ENCODE measurements around the gene CADM1. TPM values are rescaled to one million over a fixed set of nuclear protein-coding genes. Genes with fewer than 3 reads are reported as not detected.

The CADM1 gene
- total and polyA plus RNA-seq, 5 donors from 2014 or later = 3.6 to 11.3 (median 6.9) TPM

GRCh38 chr11:115499891-115500290 is 4.3 kb downstream of the CADM1 start:
- Mint-ChIP-seq H3K27me3 (peaks cover 26% of the 10 kb centered on the region), H3K9me3 (peaks cover 0 to 4% (median 0%) of the 10 kb centered on the region in 7 donors), H3K36me3 (no peaks in the 10 kb centered on the region), H3K4me3 (no peak overlapping the region), H3K4me1 (peaks cover 0 to 10% (median 3%) of the 10 kb centered on the region in 4 donors), H3K27ac (no peak overlapping the region)
- H3K36me3 ChIP-seq (ENCODE audit: control insufficient read depth, insufficient read depth, low read length) = no peaks in the 10 kb centered on the region
- no peak overlapping the region for H3K27ac ChIP-seq (ENCODE audit: insufficient read depth, low read length, poor library complexity, severe bottlenecking)
- H3K27me3 ChIP-seq (ENCODE audit: control insufficient read depth, insufficient read depth, low read length) = peaks cover 33% of the 10 kb centered on the region
- peaks cover 35% of the 10 kb centered on the region for H3K4me1 ChIP-seq (ENCODE audit: control insufficient read depth, insufficient read depth, low read length, poor library complexity, severe bottlenecking)
- H3K9me3 ChIP-seq (ENCODE audit: control insufficient read depth in 2 of 2, low read length in 2 of 2) = no peaks in the 10 kb centered on the region
- no peak for ATAC-seq (ENCODE audit: low read depth in 2 of 2)
- H3K4me3 ChIP-seq (ENCODE audit: low read depth, low read length) = no peak overlapping the region
- no peak for DNase-seq

DNA sequence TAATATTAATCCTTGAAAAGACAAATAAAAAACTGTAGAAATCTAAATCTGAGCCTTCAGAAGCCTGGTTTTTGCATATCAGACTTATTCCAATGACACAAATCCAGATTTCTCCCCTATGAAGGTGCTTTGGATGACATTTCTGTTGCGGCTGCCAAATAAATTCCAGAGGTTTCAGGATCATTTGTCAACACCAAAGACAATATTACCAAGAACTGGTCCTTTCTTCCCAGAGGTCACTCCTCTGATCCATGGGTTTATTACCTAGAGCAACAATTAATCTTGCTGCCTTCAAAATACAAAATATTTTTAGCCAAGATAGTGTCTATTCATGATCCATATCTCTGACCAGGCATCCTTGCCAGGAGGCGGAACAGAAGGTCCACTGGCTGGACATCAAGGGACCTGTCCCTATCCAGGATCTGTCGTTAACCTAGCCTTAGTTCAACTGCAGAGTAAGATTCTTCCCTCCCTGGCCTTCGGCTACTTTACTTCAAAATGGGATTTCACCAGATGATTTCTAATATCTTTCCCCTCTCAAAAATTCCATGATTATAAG is 4.9 kb downstream of the CADM1 start:
- Histone ChIP-seq H3K27me3 (ENCODE audit: control insufficient read depth, insufficient read depth, low read length) (peaks cover 31% of the 10 kb centered on the region), H3K9me3 (ENCODE audit: control insufficient read depth in 2 of 2, low read length in 2 of 2) (no peaks in the 10 kb centered on the region), H3K36me3 (ENCODE audit: control insufficient read depth, insufficient read depth, low read length) (no peaks in the 10 kb centered on the region), H3K4me3 (ENCODE audit: low read depth, low read length) (no peak overlapping the region), H3K4me1 (ENCODE audit: control insufficient read depth, insufficient read depth, low read length, poor library complexity, severe bottlenecking) (peaks cover 29% of the 10 kb centered on the region), H3K27ac (ENCODE audit: insufficient read depth, low read length, poor library complexity, severe bottlenecking) (no peak overlapping the region)
- DNase-seq = no peak
- H3K9me3 Mint-ChIP-seq = no peaks in the 10 kb centered on the region
- no peak overlapping the region for H3K4me3 Mint-ChIP-seq
- H3K27ac Mint-ChIP-seq = no peak overlapping the region
- H3K4me1 Mint-ChIP-seq = peaks cover 0 to 6% (median 1%) of the 10 kb centered on the region in 4 donors
- peaks cover 21% of the 10 kb centered on the region for H3K27me3 Mint-ChIP-seq
- H3K36me3 Mint-ChIP-seq = no peaks in the 10 kb centered on the region
- no peak for ATAC-seq (ENCODE audit: low read depth in 2 of 2)

DNA sequence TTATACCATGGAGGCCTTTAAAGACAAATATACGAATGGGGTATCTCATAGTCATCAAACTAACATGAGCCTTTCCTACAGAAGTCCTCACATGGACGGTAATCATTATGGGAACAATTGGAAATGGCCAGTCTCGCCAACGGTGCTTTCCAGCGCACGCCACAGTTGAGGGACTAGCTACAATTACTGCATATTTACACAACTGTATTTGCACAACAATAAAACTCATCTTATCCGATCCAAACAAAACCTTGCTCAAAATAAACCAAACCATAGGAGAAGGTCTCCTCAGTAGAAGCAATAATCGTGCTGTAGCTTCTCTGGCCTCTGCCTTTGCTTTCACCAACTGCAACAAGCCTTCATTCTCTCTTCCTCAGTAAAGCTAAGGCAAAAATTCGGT is 5.9 kb downstream of the CADM1 start:
- peak overlapping the region in 1 of 3 donors; percentile 38 for H3K27ac Mint-ChIP-seq
- peaks cover 19% of the 10 kb centered on the region for H3K4me1 ChIP-seq (ENCODE audit: control insufficient read depth, insufficient read depth, low read length, poor library complexity, severe bottlenecking)
- H3K36me3 Mint-ChIP-seq = no peaks in the 10 kb centered on the region

GRCh38 chr11:115497303-115497702 is 6.9 kb downstream of the CADM1 start:
- H3K27ac Mint-ChIP-seq = no peak overlapping the region
- Histone ChIP-seq H3K9me3 (ENCODE audit: control insufficient read depth in 2 of 2, low read length in 2 of 2) (no peaks in the 10 kb centered on the region), H3K27me3 (ENCODE audit: control insufficient read depth, insufficient read depth, low read length) (peaks cover 31% of the 10 kb centered on the region), H3K27ac (ENCODE audit: insufficient read depth, low read length, poor library complexity, severe bottlenecking) (no peak overlapping the region), H3K4me3 (ENCODE audit: low read depth, low read length) (no peak overlapping the region), H3K4me1 (ENCODE audit: control insufficient read depth, insufficient read depth, low read length, poor library complexity, severe bottlenecking) (peaks cover 9% of the 10 kb centered on the region), H3K36me3 (ENCODE audit: control insufficient read depth, insufficient read depth, low read length) (no peaks in the 10 kb centered on the region)
- H3K36me3 Mint-ChIP-seq = no peaks in the 10 kb centered on the region
- H3K4me3 Mint-ChIP-seq = no peak overlapping the region
- H3K4me1 Mint-ChIP-seq = peaks cover 0 to 3% (median 0%) of the 10 kb centered on the region in 4 donors
- H3K27me3 Mint-ChIP-seq = peaks cover 19% of the 10 kb centered on the region
- no peak for ATAC-seq (ENCODE audit: low read depth in 2 of 2)
- DNase-seq = no peak
- H3K9me3 Mint-ChIP-seq = no peaks in the 10 kb centered on the region

More for the DNA sequence above, 5.9 kb downstream of the CADM1 start:
- no peaks in the 10 kb centered on the region for H3K9me3 ChIP-seq (ENCODE audit: control insufficient read depth in 2 of 2, low read length in 2 of 2)
- ATAC-seq (ENCODE audit: low read depth in 2 of 2) = no peak
- Mint-ChIP-seq H3K4me1 (peaks cover 0 to 3% (median 0%) of the 10 kb centered on the region in 4 donors), H3K9me3 (no peaks in the 10 kb centered on the region), H3K27me3 (peaks cover 14% of the 10 kb centered on the region), H3K4me3 (peak overlapping the region in 1 of 4 donors; percentile 55)
- no peaks in the 10 kb centered on the region for H3K36me3 ChIP-seq (ENCODE audit: control insufficient read depth, insufficient read depth, low read length)
- H3K4me3 ChIP-seq (ENCODE audit: low read depth, low read length) = no peak overlapping the region
- no peak for DNase-seq
- peaks cover 31% of the 10 kb centered on the region for H3K27me3 ChIP-seq (ENCODE audit: control insufficient read depth, insufficient read depth, low read length)
- no peak overlapping the region for H3K27ac ChIP-seq (ENCODE audit: insufficient read depth, low read length, poor library complexity, severe bottlenecking)

GRCh38 chr11:115496892-115497291 is 7.3 kb downstream of the CADM1 start:
- peaks cover 29% of the 10 kb centered on the region for H3K27me3 ChIP-seq (ENCODE audit: control insufficient read depth, insufficient read depth, low read length)
- H3K4me1 Mint-ChIP-seq = peaks cover 0 to 3% (median 0%) of the 10 kb centered on the region in 4 donors
- no peak overlapping the region for H3K27ac ChIP-seq (ENCODE audit: insufficient read depth, low read length, poor library complexity, severe bottlenecking)
- no peaks in the 10 kb centered on the region for H3K9me3 Mint-ChIP-seq
- H3K36me3 Mint-ChIP-seq = no peaks in the 10 kb centered on the region
- peaks cover 6% of the 10 kb centered on the region for H3K4me1 ChIP-seq (ENCODE audit: control insufficient read depth, insufficient read depth, low read length, poor library complexity, severe bottlenecking)
- H3K4me3 Mint-ChIP-seq = no peak overlapping the region
- no peaks in the 10 kb centered on the region for H3K9me3 ChIP-seq (ENCODE audit: control insufficient read depth in 2 of 2, low read length in 2 of 2)
- peaks cover 19% of the 10 kb centered on the region for H3K27me3 Mint-ChIP-seq
- no peak overlapping the region for H3K4me3 ChIP-seq (ENCODE audit: low read depth, low read length)
- DNase-seq (no peak), ATAC-seq (ENCODE audit: low read depth in 2 of 2) (no peak)
- H3K36me3 ChIP-seq (ENCODE audit: control insufficient read depth, insufficient read depth, low read length) = no peaks in the 10 kb centered on the region
- H3K27ac Mint-ChIP-seq = no peak overlapping the region

- no peaks in the 10 kb centered on the region for H3K36me3 Mint-ChIP-seq
- Histone ChIP-seq H3K4me1 (ENCODE audit: control insufficient read depth, insufficient read depth, low read length, poor library complexity, severe bottlenecking) (no peaks in the 10 kb centered on the region), H3K27me3 (ENCODE audit: control insufficient read depth, insufficient read depth, low read length) (peaks cover 4% of the 10 kb centered on the region), H3K36me3 (ENCODE audit: control insufficient read depth, insufficient read depth, low read length) (no peaks in the 10 kb centered on the region), H3K4me3 (ENCODE audit: low read depth, low read length) (no peak overlapping the region), H3K27ac (ENCODE audit: insufficient read depth, low read length, poor library complexity, severe bottlenecking) (no peak overlapping the region), H3K9me3 (ENCODE audit: control insufficient read depth in 2 of 2, low read length in 2 of 2) (no peaks in the 10 kb centered on the region)
- H3K27ac Mint-ChIP-seq = no peak overlapping the region
- peaks cover 24% of the 10 kb centered on the region for H3K27me3 Mint-ChIP-seq
- H3K4me1 Mint-ChIP-seq = peaks cover 0 to 3% (median 0%) of the 10 kb centered on the region in 4 donors
- no peak for ATAC-seq (ENCODE audit: low read depth in 2 of 2)
- H3K4me3 Mint-ChIP-seq = no peak overlapping the region
- H3K9me3 Mint-ChIP-seq = peaks cover 0 to 4% (median 2%) of the 10 kb centered on the region in 7 donors
- DNase-seq = no peak
Observed at GRCh38 chr11:115493905-115494304, 10.3 kb downstream of the CADM1 start.

DNA sequence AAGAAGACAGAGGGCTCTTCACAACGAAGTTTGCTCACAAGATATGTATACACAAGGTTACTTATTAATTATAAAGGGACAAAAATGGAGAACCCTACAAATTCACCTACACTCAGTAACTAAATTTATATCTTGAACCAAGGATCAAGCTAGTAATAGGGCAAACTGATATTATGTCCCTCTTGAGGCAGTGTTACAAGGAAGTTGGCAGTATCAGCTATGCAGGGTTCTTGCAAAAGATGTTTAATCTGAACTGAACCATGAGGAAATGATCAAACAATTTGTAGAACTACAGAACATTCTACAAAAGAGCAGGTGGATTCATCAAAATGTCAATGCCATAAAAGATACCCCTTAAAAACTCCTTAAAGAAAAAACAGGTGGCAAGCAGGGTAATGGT is 10.7 kb downstream of the CADM1 start:
- Histone ChIP-seq H3K27me3 (ENCODE audit: control insufficient read depth, insufficient read depth, low read length) (peaks cover 3% of the 10 kb centered on the region), H3K4me3 (ENCODE audit: low read depth, low read length) (no peak overlapping the region), H3K27ac (ENCODE audit: insufficient read depth, low read length, poor library complexity, severe bottlenecking) (no peak overlapping the region), H3K9me3 (ENCODE audit: control insufficient read depth in 2 of 2, low read length in 2 of 2) (no peaks in the 10 kb centered on the region), H3K4me1 (ENCODE audit: control insufficient read depth, insufficient read depth, low read length, poor library complexity, severe bottlenecking) (no peaks in the 10 kb centered on the region), H3K36me3 (ENCODE audit: control insufficient read depth, insufficient read depth, low read length) (no peaks in the 10 kb centered on the region)
- H3K4me3 Mint-ChIP-seq = no peak overlapping the region
- H3K36me3 Mint-ChIP-seq = no peaks in the 10 kb centered on the region
- H3K27ac Mint-ChIP-seq = no peak overlapping the region
- no peak for DNase-seq
- no peak for ATAC-seq (ENCODE audit: low read depth in 2 of 2)
- H3K27me3 Mint-ChIP-seq = peaks cover 24% of the 10 kb centered on the region
- peaks cover 0 to 3% (median 0%) of the 10 kb centered on the region in 4 donors for H3K4me1 Mint-ChIP-seq
- peaks cover 0 to 6% (median 2%) of the 10 kb centered on the region in 7 donors for H3K9me3 Mint-ChIP-seq

DNA sequence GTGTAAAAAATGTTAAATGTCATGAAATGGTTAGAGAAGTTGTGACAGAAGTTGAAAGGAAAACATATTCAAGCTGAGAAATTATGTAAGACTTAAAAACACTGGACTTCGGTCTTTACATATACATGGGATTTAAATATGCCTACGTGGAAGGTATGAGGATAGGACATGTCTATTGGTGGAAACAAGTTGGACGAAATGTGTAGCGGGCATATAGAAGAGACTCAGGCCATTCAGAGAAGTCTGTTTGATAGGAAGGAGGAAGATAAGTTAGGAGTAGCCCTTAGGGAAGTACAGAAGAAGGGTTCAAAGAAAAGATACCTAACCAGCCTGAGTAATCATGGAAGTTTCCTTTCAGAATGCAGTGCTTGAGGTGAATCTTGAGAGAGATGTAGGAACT is 14.7 kb downstream of the CADM1 start:
- H3K27ac ChIP-seq (ENCODE audit: insufficient read depth, low read length, poor library complexity, severe bottlenecking) = no peak overlapping the region
- peaks cover 2% of the 10 kb centered on the region for H3K27me3 ChIP-seq (ENCODE audit: control insufficient read depth, insufficient read depth, low read length)
- peaks cover 0 to 7% (median 5%) of the 10 kb centered on the region in 7 donors for H3K9me3 Mint-ChIP-seq
- H3K36me3 ChIP-seq (ENCODE audit: control insufficient read depth, insufficient read depth, low read length) = no peaks in the 10 kb centered on the region
- no peak overlapping the region for H3K4me3 ChIP-seq (ENCODE audit: low read depth, low read length)
- H3K9me3 ChIP-seq (ENCODE audit: control insufficient read depth in 2 of 2, low read length in 2 of 2) = no peaks in the 10 kb centered on the region
- H3K36me3 Mint-ChIP-seq = no peaks in the 10 kb centered on the region
- H3K4me3 Mint-ChIP-seq = no peak overlapping the region
- no peaks in the 10 kb centered on the region for H3K4me1 Mint-ChIP-seq
- H3K27me3 Mint-ChIP-seq = peaks cover 15% of the 10 kb centered on the region
- no peaks in the 10 kb centered on the region for H3K4me1 ChIP-seq (ENCODE audit: control insufficient read depth, insufficient read depth, low read length, poor library complexity, severe bottlenecking)
- H3K27ac Mint-ChIP-seq = no peak overlapping the region
- ATAC-seq (ENCODE audit: low read depth in 2 of 2) (no peak), DNase-seq (no peak)

Data from CD4-positive, CD25-positive, alpha-beta regulatory T cell (primary cell).